Psoas muscle (tissue), 8 donors: ENCODE data around the gene ALDH3A2. TPM values are rescaled to one million over a fixed set of nuclear protein-coding genes. Genes with fewer than 3 reads are reported as not detected.

Source experiments
- ATAC-seq, 4 donors: fragments of 200-7000 bp; cut with Tn5 transposase; one replicate each; pipeline ENCODE4 v1.9.1; 2020; ENCODE audit warnings: moderate library complexity in 3 of 4, mild to moderate bottlenecking in 2 of 4
- DNase-seq, 2 donors: peaks; one replicate each; pipeline ENCODE4 v3.0.0-alpha.2; 2020
- H3K27ac ChIP-seq: fragments of 200-600 bp; one replicate; pipeline ENCODE4 v1.8.0; 2022
- H3K27me3 ChIP-seq, 3 donors: fragments of 200-600 bp in 1 of 3; one replicate each; pipeline versions ENCODE4 v1.6.1 to v1.8.0; 2013 to 2022; ENCODE audit warnings: low read length in 2 of 3, mild to moderate bottlenecking in 2 of 3, moderate library complexity in 1 of 3; ENCODE audit not compliant: insufficient read depth in 3 of 3
- H3K36me3 ChIP-seq, 2 donors: fragments of 200-600 bp in 1 of 2; one replicate each; pipeline versions ENCODE4 v1.6.1 to v1.8.0; 2013 to 2022; ENCODE audit warnings: low read depth in 1 of 2, mild to moderate bottlenecking in 1 of 2, moderate library complexity in 1 of 2; ENCODE audit not compliant: insufficient read depth in 1 of 2
- H3K4me1 ChIP-seq: fragments of 200-600 bp; one replicate; pipeline ENCODE4 v1.8.0; 2022
- H3K4me3 ChIP-seq: fragments of 200-600 bp; one replicate; pipeline ENCODE4 v1.8.0; 2022; ENCODE audit warnings: mild to moderate bottlenecking
- H3K9me3 ChIP-seq: fragments of 200-600 bp; one replicate; pipeline ENCODE4 v1.8.0; 2022
- CTCF ChIP-seq: fragments of 200-600 bp; IDR thresholded peaks from one replicate; pipeline ENCODE4 v1.8.0; 2022; ENCODE audit warnings: antibody characterized with exemption
- WGBS, 3 donors: extraction: QIAGEN DNeasy Blood & Tissue Kit; methylation state at CpG; one replicate each; pipeline versions ENCODE4 v1.1.6 to v1.1.7; 2013; 5-methylcytosine and 5-hydroxymethylcytosine counted together
- intact Hi-C, 2 donors: fragments of 100-400 bp; cut with DNase I; formaldehyde crosslinking; loops; one replicate each; pipeline versions ENCODE4 v1.11.0 to v1.14.2; 2022
- polyA plus RNA-seq, 3 donors: library from polyadenylated mRNA; stranded (reverse); fragments of 200-250 nt; gene quantifications; one replicate each; pipeline ENCODE4 v1.2.3, GENCODE V29; 2013
- total RNA-seq, 4 donors: library from RNA; stranded (reverse); fragmentation: NEBNext Ultra II Directional in 2 of 4; extraction: Animal tissue kit (Norgen Biotek cat#: 25700) in 2 of 4; gene quantifications; one replicate each; pipeline versions ENCODE4 v1.2.1 to v1.2.4, GENCODE V29; 2021 to 2023
- donor health status: healthy with polysubstance abuse.
- donor health status: DM: no; HTN: no; CAD: no; lungs with moderate emphysema.
- donor health status: Bipolar disorder and iron deficiency.
- donor health status: healthy.
- donor health status: DM: yes; HTN: yes; CAD: no.
- donor health status: DM: no; HTN: no; CAD: no.
- donor health status: DM: no; HTN: no; CAD: no.
- donor health status: DM: yes; HTN: yes; CAD: no.

The ALDH3A2 gene
- total and polyA plus RNA-seq, 7 donors, result 32.9 to 229 (median 78.1) TPM

- WGBS, 3 donors, result 43 to 68% (median 49%) methylated on average over 3 of the region's 3 CpGs
- Histone ChIP-seq H3K27ac (no peak overlapping the region), H3K9me3 (no peaks in the 10 kb centered on the region), H3K27me3 (no peaks in the 10 kb centered on the region), H3K36me3 (peaks cover 6 to 63% of the 10 kb centered on the region in 2 donors), H3K4me3 (peak overlapping the region; percentile 84), H3K4me1 (peaks cover 25% of the 10 kb centered on the region)
- no peak for DNase-seq
- no peak for TF ChIP-seq CTCF
- intact Hi-C loops, result no loop called here
- ATAC-seq, result no peak
Observed at GRCh38 chr17:19652595-19652994, 4.0 kb downstream of the ALDH3A2 start.

GRCh38 chr17:19654342-19654886 is 5.9 kb downstream of the ALDH3A2 start:
- ATAC-seq (no peak), DNase-seq (no peak)
- no peaks in the 10 kb centered on the region for H3K27me3 ChIP-seq
- H3K4me3 ChIP-seq, result no peak overlapping the region
- H3K9me3 ChIP-seq, result no peaks in the 10 kb centered on the region
- intact Hi-C loops, result no loop called here
- TF ChIP-seq CTCF, result no peak
- 97 to 99% (median 98%) methylated on average over 25 to 30 of the region's 30 CpGs for WGBS, 3 donors
- peaks cover 29% of the 10 kb centered on the region for H3K4me1 ChIP-seq
- peaks cover 6 to 80% of the 10 kb centered on the region in 2 donors for H3K36me3 ChIP-seq
- no peak overlapping the region for H3K27ac ChIP-seq

- Histone ChIP-seq H3K4me3 (no peak overlapping the region), H3K9me3 (no peaks in the 10 kb centered on the region), H3K27me3 (no peaks in the 10 kb centered on the region), H3K4me1 (peaks cover 33% of the 10 kb centered on the region), H3K27ac (no peak overlapping the region), H3K36me3 (peaks cover 6 to 82% of the 10 kb centered on the region in 2 donors)
- WGBS, 3 donors, result 96 to 98% (median 97%) methylated on average over 4 of the region's 4 CpGs
- ATAC-seq (no peak), DNase-seq (no peak)
- no peak for TF ChIP-seq CTCF
- intact Hi-C loops, result no loop called here
Observed at GRCh38 chr17:19654896-19655295, 6.3 kb downstream of the ALDH3A2 start.

GRCh38 chr17:19656336-19656735 is 7.8 kb downstream of the ALDH3A2 start:
- ATAC-seq (no peak), DNase-seq (no peak)
- no peaks in the 10 kb centered on the region for H3K27me3 ChIP-seq
- intact Hi-C loops, result no loop called here
- H3K36me3 ChIP-seq, result peaks cover 6 to 96% of the 10 kb centered on the region in 2 donors
- no peak overlapping the region for H3K27ac ChIP-seq
- peaks cover 28% of the 10 kb centered on the region for H3K4me1 ChIP-seq
- no peaks in the 10 kb centered on the region for H3K9me3 ChIP-seq
- no peak for TF ChIP-seq CTCF
- H3K4me3 ChIP-seq, result no peak overlapping the region
- 89 to 94% (median 90%) methylated on average over 4 of the region's 4 CpGs for WGBS, 3 donors
